GM12878 (cell line): ENCODE measurements around the gene CAPZB. TPM values are rescaled to one million over a fixed set of nuclear protein-coding genes. Genes with fewer than 3 reads are reported as not detected.
A peak's percentile ranks its signal among the peaks of the same experiment; 100 is the strongest.

Experiments
- ATAC-seq: fragments of 200-7000 bp; cut with Tn5 transposase; 3 replicates; pipeline ENCODE4 v1.9.1; 2020; ENCODE audit warnings: mild to moderate bottlenecking, moderate library complexity
- BruUV-seq: library from RNA; stranded (reverse); fragments of 400-500 nt; replicated peaks from 2 replicates; lab custom pipeline; 2021; lab: Mats Ljungman, UMichigan
- CTCF ChIA-PET: fragments of 300-600 bp; sonication (Branson Sonifier 250); formaldehyde crosslinking; extraction: SDS; loops from one replicate; lab custom pipeline; 2021; ENCODE audit warnings: inconsistent platforms; lab: Yijun Ruan, JAX
- POLR2A ChIA-PET: fragments of 350-600 bp; formaldehyde crosslinking; extraction: SDS; loops from one replicate; lab custom pipeline; 2021; ENCODE audit warnings: inconsistent platforms; lab: Charles Lee
- RAD21 ChIA-PET: fragments of 300-600 bp; sonication (Branson Sonifier 250); formaldehyde crosslinking; loops from one replicate; lab custom pipeline; 2023; ENCODE audit warnings: antibody characterized with exemption; ENCODE audit not compliant: unreplicated experiment; lab: Charles Lee
- SMC1A ChIA-PET: fragments of 300-600 bp; sonication (Branson Sonifier 250); formaldehyde crosslinking; loops from one replicate; lab custom pipeline; 2023; ENCODE audit not compliant: unreplicated experiment, uncharacterized antibody; lab: Charles Lee
- DNase-seq: peaks from one replicate; pipeline ENCODE4 v3.0.0-alpha.2; 2011; ENCODE audit warnings: low read depth, low spot score
- FAIRE-seq: peaks from 3 replicates; lab custom pipeline; 2011; peaks lifted over from hg19 to GRCh38; lab: Jason Lieb, UNC
- H2AFZ ChIP-seq: 2 replicates; pipeline ENCODE4 v1.6.0; 2011; ENCODE audit warnings: low read depth, low read length, control low read depth; ENCODE audit not compliant: control insufficient read depth
- H3K27ac ChIP-seq: 2 replicates; pipeline ENCODE4 v1.5.1; 2011; ENCODE audit warnings: control low read depth; ENCODE audit not compliant: control insufficient read depth, insufficient read depth
- H3K27me3 ChIP-seq, 2 experiments: replicated peaks in 1 of 2; 2 replicates each; pipeline versions ENCODE4 v1.6.0 to v1.6.1; 2011; ENCODE audit warnings: low read length in 1 of 2; ENCODE audit not compliant: control insufficient read depth in 2 of 2, insufficient read depth in 2 of 2
- H3K36me3 ChIP-seq, 2 experiments: 2 replicates each; pipeline ENCODE4 v1.5.1; 2011; ENCODE audit warnings: low read length in 1 of 2; ENCODE audit not compliant: control insufficient read depth in 2 of 2, insufficient read depth in 2 of 2
- H3K4me1 ChIP-seq: 2 replicates; pipeline ENCODE4 v1.6.1; 2011; ENCODE audit warnings: mild to moderate bottlenecking, low read length, moderate library complexity, mixed read lengths; ENCODE audit not compliant: control insufficient read depth, insufficient read depth
- H3K4me2 ChIP-seq: 2 replicates; pipeline ENCODE4 v1.6.0; 2011; ENCODE audit warnings: control low read depth; ENCODE audit not compliant: control insufficient read depth, insufficient read depth
- H3K4me3 ChIP-seq: fragments of 200-600 bp; sonication (generic); 2 replicates; pipeline ENCODE4 v1.5.1; 2016
- H3K79me2 ChIP-seq: 2 replicates; pipeline ENCODE4 v1.6.0; 2011; ENCODE audit warnings: low read length; ENCODE audit not compliant: control insufficient read depth, insufficient read depth
- H3K9ac ChIP-seq: 2 replicates; pipeline ENCODE4 v1.8.0; 2011; ENCODE audit warnings: low read length, control low read depth, mixed read lengths; ENCODE audit not compliant: control insufficient read depth, insufficient read depth
- H3K9me3 ChIP-seq: replicated peaks from 3 replicates; pipeline ENCODE4 v1.5.1; 2011; ENCODE audit warnings: mild to moderate bottlenecking, low read length; ENCODE audit not compliant: control insufficient read depth, insufficient read depth
- H4K20me1 ChIP-seq: 2 replicates; pipeline ENCODE4 v1.6.0; 2011; ENCODE audit not compliant: control insufficient read depth, insufficient read depth
- CBX5 ChIP-seq: sonication (generic); IDR thresholded peaks from 2 replicates; pipeline ENCODE4 v1.6.1; 2016; ENCODE audit warnings: low read depth, moderate library complexity, mild to moderate bottlenecking, inconsistent platforms
- CHD4 ChIP-seq: fragments of 200-600 bp; sonication (generic); IDR thresholded peaks from 2 replicates; pipeline ENCODE4 v1.6.1; 2016; ENCODE audit warnings: mild to moderate bottlenecking
- HCFC1 ChIP-seq: fragments of 150-350 bp; IDR thresholded peaks from 2 replicates; pipeline ENCODE4 v1.6.1; 2014; ENCODE audit warnings: low read length
- IRF5 ChIP-seq: fragments of 450-650 bp; IDR thresholded peaks from 2 replicates; pipeline ENCODE4 v1.6.1; 2017; ENCODE audit warnings: borderline replicate concordance
- POLR2AphosphoS2 ChIP-seq: IDR thresholded peaks from 2 replicates; pipeline ENCODE4 v1.6.1; 2011; ENCODE audit warnings: low read depth, mild to moderate bottlenecking, low read length, improper control_type of control experiment, moderate library complexity
- POU2F2 ChIP-seq: IDR thresholded peaks from 3 replicates; pipeline ENCODE4 v1.6.1; 2011; ENCODE audit warnings: low read depth, mild to moderate bottlenecking, low read length, borderline replicate concordance
- TCF3 ChIP-seq: IDR thresholded peaks from 2 replicates; pipeline ENCODE4 v1.6.1; 2012; ENCODE audit warnings: low read depth, mild to moderate bottlenecking, low read length, borderline replicate concordance; ENCODE audit not compliant: insufficient read depth
- ZNF207 ChIP-seq: fragments of 450-650 bp; IDR thresholded peaks from 2 replicates; pipeline ENCODE4 v1.6.1; 2014; ENCODE audit warnings: antibody characterized with exemption, mild to moderate bottlenecking, borderline replicate concordance
- ZNF687 ChIP-seq: fragments of 450-650 bp; IDR thresholded peaks from 2 replicates; pipeline ENCODE4 v1.6.1; 2017; ENCODE audit warnings: mild to moderate bottlenecking, moderate library complexity
- WGBS: methylation state at CpG from one replicate; pipeline ENCODE4 v1.1.6; 2016; ENCODE audit warnings: low lambda C conversion rate; ENCODE audit not compliant: insufficient replicate concordance, insufficient coverage; ENCODE audit errors: missing lambda C conversion rate; 5-methylcytosine and 5-hydroxymethylcytosine counted together
- in situ Hi-C: fragments of 300-500 bp; cut with MboI; formaldehyde crosslinking; loops from 9 replicates; pipeline ENCODE4 v1.14.3; 2018; ENCODE audit warnings: mixed read lengths
- intact Hi-C: fragments of 100-400 bp; cut with micrococcal nuclease; formaldehyde crosslinking; loops from one replicate; pipeline ENCODE4 v1.14.2; 2022; ENCODE audit not compliant: unreplicated experiment
- polyA plus RNA-seq, 11 experiments: library from polyadenylated mRNA; depleted of rRNA in 4 of 11; unstranded in 6 of 11; stranded (reverse) in 5 of 11; fragments of >200 nt; fragmentation: Nextera tagmentation in 4 of 11; fragmentation: Illumina TruSeq in 1 of 11; extraction: Ambion mirVana in 4 of 11; extraction: Trizol in 1 of 11; gene quantifications; 1 replicate in 1 of 11; 2 replicates in 10 of 11; pipeline versions ENCODE4 v1.2.1 to v1.2.3, GENCODE V29; 2011 to 2016; ENCODE audit warnings: inconsistent platforms in 2 of 11, missing spikeins in 2 of 11, low read depth in 1 of 11
- total RNA-seq, 4 experiments: library from RNA; depleted of rRNA in 3 of 4; stranded (reverse); fragments of >200 nt in 3 of 4; fragmentation: Illumina TruSeq in 1 of 4; extraction: Trizol in 1 of 4; gene quantifications; 2 replicates each; pipeline versions ENCODE4 v1.2.1 to v1.2.3, GENCODE V29; 2013 to 2021
- TF ChIP-seq, protein P1 (sequence below): fragments of 450-650 bp; IDR thresholded peaks from 2 replicates; pipeline ENCODE4 v1.6.1; 2018; ENCODE audit warnings: mild to moderate bottlenecking, low read depth, moderate library complexity; ENCODE audit not compliant: partially characterized antibody

Gene CAPZB
- total and polyA plus RNA-seq, 10 of the 15 experiments (the other 5 are each of a cell fraction or from before 2014, with no cell fraction given) = 104 to 454 (median 213) TPM

DNA sequence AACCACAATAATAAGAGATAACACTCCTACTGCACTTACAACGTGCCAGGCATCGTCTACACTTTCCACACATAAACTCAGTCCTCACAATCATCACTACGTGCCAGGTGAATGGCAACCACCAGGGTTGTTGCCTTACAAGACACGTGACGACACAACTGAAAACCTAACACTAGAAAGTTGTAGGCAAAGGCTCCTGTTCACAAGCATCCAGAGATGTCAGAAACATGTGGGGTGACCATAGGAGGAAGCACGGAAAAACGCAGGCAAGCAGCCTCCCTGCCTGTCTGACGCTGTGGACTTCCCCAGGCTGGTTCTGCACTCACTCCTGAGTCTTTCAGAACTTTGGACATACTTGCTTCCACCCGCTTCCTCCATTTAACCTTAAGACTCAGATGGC lies 7.0 kb downstream of the CAPZB start (continued):
- TF ChIP-seq, protein P1, sequence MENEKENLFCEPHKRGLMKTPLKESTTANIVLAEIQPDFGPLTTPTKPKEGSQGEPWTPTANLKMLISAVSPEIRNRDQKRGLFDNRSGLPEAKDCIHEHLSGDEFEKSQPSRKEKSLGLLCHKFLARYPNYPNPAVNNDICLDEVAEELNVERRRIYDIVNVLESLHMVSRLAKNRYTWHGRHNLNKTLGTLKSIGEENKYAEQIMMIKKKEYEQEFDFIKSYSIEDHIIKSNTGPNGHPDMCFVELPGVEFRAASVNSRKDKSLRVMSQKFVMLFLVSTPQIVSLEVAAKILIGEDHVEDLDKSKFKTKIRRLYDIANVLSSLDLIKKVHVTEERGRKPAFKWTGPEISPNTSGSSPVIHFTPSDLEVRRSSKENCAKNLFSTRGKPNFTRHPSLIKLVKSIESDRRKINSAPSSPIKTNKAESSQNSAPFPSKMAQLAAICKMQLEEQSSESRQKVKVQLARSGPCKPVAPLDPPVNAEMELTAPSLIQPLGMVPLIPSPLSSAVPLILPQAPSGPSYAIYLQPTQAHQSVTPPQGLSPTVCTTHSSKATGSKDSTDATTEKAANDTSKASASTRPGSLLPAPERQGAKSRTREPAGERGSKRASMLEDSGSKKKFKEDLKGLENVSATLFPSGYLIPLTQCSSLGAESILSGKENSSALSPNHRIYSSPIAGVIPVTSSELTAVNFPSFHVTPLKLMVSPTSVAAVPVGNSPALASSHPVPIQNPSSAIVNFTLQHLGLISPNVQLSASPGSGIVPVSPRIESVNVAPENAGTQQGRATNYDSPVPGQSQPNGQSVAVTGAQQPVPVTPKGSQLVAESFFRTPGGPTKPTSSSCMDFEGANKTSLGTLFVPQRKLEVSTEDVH = no peak
- TF ChIP-seq CHD4 (no peak), ZNF207 (no peak), POU2F2 (no peak), POLR2AphosphoS2 (no peak), HCFC1 (no peak), TCF3 (no peak)

- Histone ChIP-seq H3K9me3 (no peaks in the 10 kb centered on the region), H3K4me2 (peak overlapping the region; percentile 87), H3K27me3 (no peaks in the 10 kb centered on the region), H4K20me1 (peaks cover 13% of the 10 kb centered on the region), H3K4me3 (peak overlapping the region; percentile 58), H3K4me1 (peaks cover 48% of the 10 kb centered on the region), H3K36me3 (peaks cover 8 to 11% of the 10 kb centered on the region in 2 experiments; a peak in 3 of 4 replicates), H2AFZ (no peak overlapping the region), H3K79me2 (peaks cover 94% of the 10 kb centered on the region), H3K27ac (peak overlapping the region; percentile 94), H3K9ac (peak overlapping the region; percentile 50; the same call in 1 of the 2 replicates)
- in situ Hi-C loops = no loop called here
- peak; percentile 84 for FAIRE-seq
- DNase-seq = peak; percentile 74
- no TSS peak for BruUV-seq
- CTCF ChIA-PET = interaction anchor here (0.9 to 2.4 kb wide), 7 partner anchors 8 to 104 kb away, joined by 3 to 11 read pairs (median 6); partner anchors contain the start of gene CAPZB
- POLR2A ChIA-PET = interaction anchor here (0.5 to 1.0 kb wide), 9 partner anchors 8 to 269 kb away, joined by 3 to 9 read pairs (median 3); partner anchors contain the start of gene CAPZB
- under 1% methylated on average over 11 of the region's 11 CpGs for WGBS
- peak; percentile 84 for ATAC-seq
- intact Hi-C loops = no loop called here
- RAD21 ChIA-PET = interaction anchor here (0.7 to 2.7 kb wide), 11 partner anchors 8 to 123 kb away, joined by 3 to 11 read pairs (median 4); partner anchors contain the start of gene CAPZB
- SMC1A ChIA-PET = interaction anchor here (0.9 to 3.5 kb wide), 10 partner anchors 9 to 113 kb away, joined by 3 to 22 read pairs (median 4); no protein-coding TSS in a partner anchor
- TF ChIP-seq IRF5 (no peak), CBX5 (no peak), ZNF687 (no peak)
Observed at GRCh38 chr1:19477284-19478249, 7.8 kb downstream of the CAPZB start.
